ENCODE data around the gene MEGF6. TPM values are rescaled to one million over a fixed set of nuclear protein-coding genes. Genes with fewer than 3 reads are reported as not detected.
"Not testable (repeated sequence)": the region's sequence is repeated elsewhere in the genome, so short reads cannot be mapped to it uniquely, and the experiment has no call there.

MEGF6 gene
- total RNA-seq, 1 experiment from 2014 or later: 14.3 TPM

- not testable (repeated sequence) for H3K27ac Mint-ChIP-seq (ENCODE audit: low read depth, unreplicated experiment)
- intact Hi-C loops (cut with micrococcal nuclease): loop anchor here (1.0 to 5.0 kb wide), 2 partner anchors 103 to 176 kb away; partner anchors contain the start of gene LRRC47
- peak; percentile 48 for DNase-seq (ENCODE audit: unreplicated experiment)
Observed at GRCh38 chr1:3621151-3621671, 9.9 kb upstream of the MEGF6 start.

DNA sequence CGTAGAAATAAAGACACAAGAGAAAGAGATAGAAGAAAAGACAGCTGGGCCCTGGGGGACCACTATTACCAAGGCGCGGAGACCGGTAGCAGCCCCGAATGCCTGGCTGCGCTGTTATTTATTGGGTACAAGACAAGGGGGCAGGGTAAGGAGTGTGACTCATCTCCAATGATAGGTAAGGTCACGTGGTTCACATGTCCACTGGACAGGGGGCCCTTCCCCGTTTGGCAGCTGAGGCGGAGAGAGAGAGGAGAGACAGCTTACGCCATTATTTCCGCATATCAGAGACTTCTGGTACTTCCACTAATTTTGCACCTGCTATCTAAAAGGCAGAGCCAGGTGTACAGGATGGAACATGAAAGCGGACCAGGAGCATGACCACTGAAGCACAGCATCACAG, 9.4 kb upstream of the MEGF6 start:
- Mint-ChIP-seq H3K4me3 (ENCODE audit: unreplicated experiment) (no peak overlapping the region), H3K27ac (ENCODE audit: low read depth, unreplicated experiment) (no peak overlapping the region), H3K4me1 (ENCODE audit: insufficient read depth, unreplicated experiment) (peaks cover 27% of the 10 kb centered on the region), H3K27me3 (ENCODE audit: insufficient read depth, unreplicated experiment) (no peaks in the 10 kb centered on the region), H3K9me3 (ENCODE audit: unreplicated experiment) (no peaks in the 10 kb centered on the region), H3K36me3 (ENCODE audit: insufficient read depth, unreplicated experiment) (peaks cover 6% of the 10 kb centered on the region)
- BruUV-seq (replicated peaks): no TSS peak
- no peak for TF ChIP-seq CTCF (IDR thresholded peaks at IDR 0.05; ENCODE audit: unreplicated experiment)
- intact Hi-C loops (cut with micrococcal nuclease): loop anchor here (1.0 to 5.0 kb wide), 2 partner anchors 104 to 177 kb away; partner anchors contain the start of gene LRRC47
- CTCF ChIA-PET: interaction anchor here (0.6 to 6.7 kb wide), 24 partner anchors 17 to 170 kb away, joined by 3 to 84 read pairs (median 7); no protein-coding TSS in a partner anchor
- POLR2A ChIA-PET: interaction anchor here (0.6 to 1.3 kb wide), 3 partner anchors 97 to 167 kb away, joined by 3 to 8 read pairs (median 4); no protein-coding TSS in a partner anchor
- DNase-seq (ENCODE audit: unreplicated experiment): no peak

More at GRCh38 chr1:3621151-3621671, 9.9 kb upstream of the MEGF6 start:
- peaks cover 32% of the 10 kb centered on the region for H3K4me1 Mint-ChIP-seq (ENCODE audit: insufficient read depth, unreplicated experiment)
- BruUV-seq (replicated peaks); H3K27me3 Mint-ChIP-seq (ENCODE audit: insufficient read depth, unreplicated experiment); H3K36me3 Mint-ChIP-seq (ENCODE audit: insufficient read depth, unreplicated experiment); H3K4me3 Mint-ChIP-seq (ENCODE audit: unreplicated experiment); H3K9me3 Mint-ChIP-seq (ENCODE audit: unreplicated experiment): not testable (repeated sequence)
- CTCF ChIA-PET: interaction anchor here (0.6 to 6.7 kb wide), 24 partner anchors 12 to 223 kb away, joined by 3 to 84 read pairs (median 4); no protein-coding TSS in a partner anchor
- peak; percentile 50 for TF ChIP-seq CTCF (IDR thresholded peaks at IDR 0.05; ENCODE audit: unreplicated experiment)
- POLR2A ChIA-PET: interaction anchor here (0.6 to 1.8 kb wide), 4 partner anchors 57 to 168 kb away, joined by 3 to 8 read pairs (median 4); no protein-coding TSS in a partner anchor

- CTCF ChIA-PET: interaction anchor here (0.6 to 6.7 kb wide), 28 partner anchors 11 to 175 kb away, joined by 3 to 84 read pairs (median 6); no protein-coding TSS in a partner anchor
- Mint-ChIP-seq H3K4me1 (ENCODE audit: insufficient read depth, unreplicated experiment) (peaks cover 24% of the 10 kb centered on the region), H3K36me3 (ENCODE audit: insufficient read depth, unreplicated experiment) (no peaks in the 10 kb centered on the region), H3K9me3 (ENCODE audit: unreplicated experiment) (no peaks in the 10 kb centered on the region), H3K27me3 (ENCODE audit: insufficient read depth, unreplicated experiment) (no peaks in the 10 kb centered on the region), H3K4me3 (ENCODE audit: unreplicated experiment) (no peak overlapping the region), H3K27ac (ENCODE audit: low read depth, unreplicated experiment) (no peak overlapping the region)
- BruUV-seq (replicated peaks): no TSS peak
- intact Hi-C loops (cut with micrococcal nuclease): loop anchor here (1.0 kb wide), 3 partner anchors 54 to 166 kb away; no protein-coding TSS in a partner anchor
- POLR2A ChIA-PET: interaction anchor here (0.7 to 1.6 kb wide), 9 partner anchors 53 to 200 kb away, joined by 3 to 6 read pairs (median 4); no protein-coding TSS in a partner anchor
- DNase-seq (ENCODE audit: unreplicated experiment): peak; percentile 79
- TF ChIP-seq CTCF (IDR thresholded peaks at IDR 0.05; ENCODE audit: unreplicated experiment): peak; percentile 85
Observed at GRCh38 chr1:3618881-3619671, 7.8 kb upstream of the MEGF6 start.

- Mint-ChIP-seq H3K4me3 (ENCODE audit: unreplicated experiment) (no peak overlapping the region), H3K4me1 (ENCODE audit: insufficient read depth, unreplicated experiment) (peaks cover 24% of the 10 kb centered on the region), H3K27ac (ENCODE audit: low read depth, unreplicated experiment) (no peak overlapping the region), H3K36me3 (ENCODE audit: insufficient read depth, unreplicated experiment) (no peaks in the 10 kb centered on the region), H3K9me3 (ENCODE audit: unreplicated experiment) (no peaks in the 10 kb centered on the region), H3K27me3 (ENCODE audit: insufficient read depth, unreplicated experiment) (no peaks in the 10 kb centered on the region)
- CTCF ChIA-PET: interaction anchor here (0.6 to 6.7 kb wide), 23 partner anchors 10 to 176 kb away, joined by 3 to 84 read pairs (median 6); no protein-coding TSS in a partner anchor
- no TSS peak for BruUV-seq (replicated peaks)
- intact Hi-C loops (cut with micrococcal nuclease): no loop called here
- no peak for TF ChIP-seq CTCF (IDR thresholded peaks at IDR 0.05; ENCODE audit: unreplicated experiment)
- POLR2A ChIA-PET: interaction anchor here (0.7 to 1.6 kb wide), 6 partner anchors 52 to 200 kb away, joined by 3 to 6 read pairs (median 4); no protein-coding TSS in a partner anchor
- no peak for DNase-seq (ENCODE audit: unreplicated experiment)
Observed at GRCh38 chr1:3618531-3618880, 7.2 kb upstream of the MEGF6 start.

All from MCF 10A (cell line).